HepG2 (cell line): ENCODE results near the gene MKNK1. TPM values are rescaled to one million over a fixed set of nuclear protein-coding genes. Genes with fewer than 3 reads are reported as not detected.

Experiments used
- ATAC-seq: fragments of 200-7000 bp; cut with Tn5 transposase; 3 replicates; pipeline ENCODE4 v1.9.1; 2020; ENCODE audit warnings: mild to moderate bottlenecking, moderate library complexity
- BruUV-seq: library from RNA; stranded (reverse); fragments of 400-500 nt; replicated peaks from 2 replicates; lab custom pipeline; 2021; lab: Mats Ljungman, UMichigan
- CTCF ChIA-PET: fragments of 300-600 bp; formaldehyde crosslinking; extraction: SDS; loops from one replicate; lab custom pipeline; 2021; ENCODE audit warnings: low total read pairs, inconsistent platforms, low intra/inter-chr PET ratio; lab: Yijun Ruan, JAX
- POLR2A ChIA-PET: fragments of 350-600 bp; sonication (Branson Sonifier 250); formaldehyde crosslinking; loops from one replicate; lab custom pipeline; 2020; ENCODE audit warnings: antibody characterized with exemption, inconsistent platforms; lab: Yijun Ruan, JAX
- DNase-seq: peaks from one replicate; pipeline ENCODE4 v3.0.0-alpha.2; 2015; ENCODE audit warnings: low spot score
- FAIRE-seq: peaks from 3 replicates; lab custom pipeline; 2011; peaks lifted over from hg19 to GRCh38; lab: Jason Lieb, UNC
- H2AFZ ChIP-seq: one replicate; pipeline ENCODE4 v1.6.1; 2011; ENCODE audit warnings: low read length, inconsistent platforms
- H3K27ac ChIP-seq: fragments of 300-600 bp; 3 replicates; pipeline ENCODE4 v1.8.0; 2011; ENCODE audit warnings: mixed run types, mild to moderate bottlenecking, mixed read lengths, low read length, inconsistent platforms; ENCODE audit not compliant: insufficient read depth; ENCODE audit errors: extremely low read length
- H3K27me3 ChIP-seq, 2 experiments: fragments of 200-600 bp in 1 of 2; 2 replicates in 1 of 2; 3 replicates in 1 of 2; pipeline versions ENCODE4 v1.6.0 to v1.8.0; 2011; ENCODE audit warnings: low read length in 2 of 2, mild to moderate bottlenecking in 2 of 2, moderate library complexity in 2 of 2, inconsistent platforms in 1 of 2; ENCODE audit not compliant: insufficient read depth in 2 of 2, control insufficient read depth in 1 of 2
- H3K36me3 ChIP-seq, 2 experiments: fragments of 200-600 bp in 1 of 2; replicated peaks in 1 of 2; 2 replicates in 1 of 2; 3 replicates in 1 of 2; pipeline versions ENCODE4 v1.5.1 to v1.8.0; 2011; ENCODE audit warnings: low read length in 2 of 2, inconsistent platforms in 1 of 2; ENCODE audit not compliant: insufficient read depth in 2 of 2, control insufficient read depth in 1 of 2
- H3K4me1 ChIP-seq: 2 replicates; pipeline ENCODE4 v1.5.1; 2012; ENCODE audit warnings: low read length, inconsistent platforms; ENCODE audit not compliant: insufficient read depth
- H3K4me2 ChIP-seq: 2 replicates; pipeline ENCODE4 v1.6.0; 2011; ENCODE audit warnings: low read depth, low read length, inconsistent platforms
- H3K4me3 ChIP-seq, 3 experiments: fragments of 200-600 bp in 1 of 3; sonication (generic), shearing (Covaris generic) in 1 of 3; replicated peaks in 1 of 3; 2 replicates each; pipeline ENCODE4 v1.5.1; 2011 to 2016; ENCODE audit warnings: low read length in 3 of 3, inconsistent platforms in 2 of 3, low read depth in 2 of 3, mild to moderate bottlenecking in 2 of 3, control low read depth in 1 of 3, mixed read lengths in 1 of 3; ENCODE audit not compliant: insufficient read depth in 1 of 3
- H3K79me2 ChIP-seq: one replicate; pipeline ENCODE4 v1.6.1; 2011; ENCODE audit warnings: low read length, inconsistent platforms; ENCODE audit not compliant: insufficient read depth
- H3K9ac ChIP-seq: 2 replicates; pipeline ENCODE4 v1.6.0; 2011; ENCODE audit warnings: mild to moderate bottlenecking, low read depth, low read length, inconsistent platforms; ENCODE audit not compliant: insufficient read depth
- H3K9me3 ChIP-seq: 2 replicates; pipeline ENCODE4 v1.5.1; 2012; ENCODE audit warnings: mild to moderate bottlenecking, low read length
- H4K20me1 ChIP-seq: 2 replicates; pipeline ENCODE4 v1.6.0; 2011; ENCODE audit warnings: inconsistent platforms, mild to moderate bottlenecking, low read length, moderate library complexity; ENCODE audit not compliant: insufficient read depth
- FOSL1 ChIP-seq: sonication (generic); formaldehyde crosslinking; IDR thresholded peaks from 2 replicates; pipeline ENCODE4 v1.9.0; 2021; ENCODE audit warnings: missing genetic modification reagents, borderline replicate concordance
- ZEB1 ChIP-seq: IDR thresholded peaks from 2 replicates; pipeline ENCODE4 v1.6.1; 2012; ENCODE audit warnings: mild to moderate bottlenecking, low read depth, inconsistent platforms; ENCODE audit not compliant: insufficient replicate concordance
- ZFYVE20 ChIP-seq: sonication (generic); formaldehyde crosslinking; IDR thresholded peaks from 2 replicates; pipeline ENCODE4 v1.8.0; 2023; ENCODE audit warnings: low read depth, mild to moderate bottlenecking, moderate library complexity, missing genetic modification reagents, borderline replicate concordance
- ZNF121 ChIP-seq: sonication (generic); formaldehyde crosslinking; IDR thresholded peaks from 2 replicates; pipeline ENCODE4 v1.5.0; 2020; ENCODE audit warnings: mild to moderate bottlenecking, missing genetic modification reagents
- ZNF83 ChIP-seq: sonication (generic); formaldehyde crosslinking; IDR thresholded peaks from 2 replicates; pipeline ENCODE4 v1.4.0; 2020; ENCODE audit warnings: missing genetic modification reagents, mild to moderate bottlenecking, borderline replicate concordance
- WGBS: methylation state at CpG from one replicate; pipeline ENCODE4 v1.1.6; 2017; ENCODE audit warnings: low lambda C conversion rate; 5-methylcytosine and 5-hydroxymethylcytosine counted together
- in situ Hi-C: cut with HindIII; loops from 2 replicates; pipeline ENCODE4 v1.10.0; 2017; ENCODE audit warnings: low pct_unique_long_range_greater_than_20kb; ENCODE audit not compliant: extremely low pct_ligation_motif_present
- intact Hi-C: fragments of 100-400 bp; cut with micrococcal nuclease; formaldehyde crosslinking; loops from one replicate; pipeline ENCODE4 v1.10.0; 2022; ENCODE audit not compliant: unreplicated experiment
- polyA plus RNA-seq, 8 experiments: library from polyadenylated mRNA; depleted of rRNA in 3 of 8; stranded (reverse) in 7 of 8; unstranded in 1 of 8; fragments of >200 nt; fragmentation: Illumina TruSeq in 4 of 8; extraction: Trizol in 4 of 8; gene quantifications; 2 replicates each; pipeline versions ENCODE4 v1.2.1 to v1.2.3, GENCODE V29; 2011 to 2016; ENCODE audit warnings: low read depth in 4 of 8, missing spikeins in 1 of 8, mixed read lengths in 1 of 8; ENCODE audit not compliant: insufficient read depth in 1 of 8
- total RNA-seq, 5 experiments: library from RNA; depleted of rRNA; stranded (reverse); fragments of >200 nt; fragmentation: Illumina TruSeq; extraction: Trizol; gene quantifications; 2 replicates each; pipeline ENCODE4 v1.2.3, GENCODE V29; 2016; ENCODE audit warnings: low read depth in 1 of 5
- TF ChIP-seq, protein P1 (sequence below): sonication (generic); formaldehyde crosslinking; IDR thresholded peaks from 2 replicates; pipeline ENCODE4 v1.5.1; 2020; ENCODE audit warnings: missing genetic modification reagents, mild to moderate bottlenecking, borderline replicate concordance

MKNK1 gene
- total and polyA plus RNA-seq, 2 of the 13 experiments (the other 11 are each of a cell fraction or from before 2014, with no cell fraction given): 18.5 to 24.1 TPM

DNA sequence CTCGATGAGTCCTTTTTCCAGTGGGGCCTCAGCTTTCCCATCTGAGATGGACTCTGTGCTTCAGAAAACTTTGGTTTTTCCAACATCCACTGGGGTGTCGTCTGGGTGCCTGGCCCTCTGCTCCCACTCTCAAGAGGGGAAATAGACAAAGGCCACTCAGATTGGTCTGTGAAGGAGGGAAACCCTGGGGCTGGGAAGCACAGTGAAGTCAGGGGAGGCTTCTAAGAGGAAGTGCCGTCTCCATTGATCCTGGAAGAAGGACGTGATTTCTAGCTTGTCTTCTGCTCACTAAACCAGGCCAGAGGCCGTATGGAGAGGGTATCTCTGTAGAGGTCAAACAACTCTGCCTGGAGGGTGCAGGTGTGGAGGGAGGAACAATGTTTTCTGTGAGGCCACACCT, 57.9 kb downstream of the MKNK1 start:
- POLR2A ChIA-PET: no interaction called here
- ATAC-seq: no peak
- 10% methylated on average over 5 of the region's 5 CpGs for WGBS
- TF ChIP-seq ZNF121 (CRISPR knock-in tag): no peak
- TF ChIP-seq ZNF83 (CRISPR knock-in tag): no peak
- TF ChIP-seq ZEB1: no peak
- no peak for TF ChIP-seq FOSL1
- TF ChIP-seq, all 625 proteins: peak for 0
- BruUV-seq: no TSS peak
- Histone ChIP-seq H3K36me3 (no peaks in the 10 kb centered on the region), H2AFZ (no peak overlapping the region), H3K9ac (no peak overlapping the region), H3K4me2 (no peak overlapping the region), H3K4me3 (no peak overlapping the region), H3K4me1 (no peaks in the 10 kb centered on the region; the same call in 1 of the 2 replicates), H4K20me1 (peaks cover 2% of the 10 kb centered on the region; the same call in 1 of the 2 replicates), H3K9me3 (no peaks in the 10 kb centered on the region), H3K27me3 (peaks cover 6 to 70% of the 10 kb centered on the region in 2 experiments), H3K27ac (no peak overlapping the region), H3K79me2 (no peaks in the 10 kb centered on the region)
- FAIRE-seq: no peak
- DNase-seq: no peak
- CTCF ChIA-PET: no interaction called here
- in situ Hi-C loops: no loop called here
- intact Hi-C loops: no loop called here

- H3K4me3 ChIP-seq: no peak overlapping the region
- H3K79me2 ChIP-seq: no peaks in the 10 kb centered on the region
- no peak overlapping the region for H3K9ac ChIP-seq
- no peak for TF ChIP-seq ZFYVE20
- TF ChIP-seq, protein P1, sequence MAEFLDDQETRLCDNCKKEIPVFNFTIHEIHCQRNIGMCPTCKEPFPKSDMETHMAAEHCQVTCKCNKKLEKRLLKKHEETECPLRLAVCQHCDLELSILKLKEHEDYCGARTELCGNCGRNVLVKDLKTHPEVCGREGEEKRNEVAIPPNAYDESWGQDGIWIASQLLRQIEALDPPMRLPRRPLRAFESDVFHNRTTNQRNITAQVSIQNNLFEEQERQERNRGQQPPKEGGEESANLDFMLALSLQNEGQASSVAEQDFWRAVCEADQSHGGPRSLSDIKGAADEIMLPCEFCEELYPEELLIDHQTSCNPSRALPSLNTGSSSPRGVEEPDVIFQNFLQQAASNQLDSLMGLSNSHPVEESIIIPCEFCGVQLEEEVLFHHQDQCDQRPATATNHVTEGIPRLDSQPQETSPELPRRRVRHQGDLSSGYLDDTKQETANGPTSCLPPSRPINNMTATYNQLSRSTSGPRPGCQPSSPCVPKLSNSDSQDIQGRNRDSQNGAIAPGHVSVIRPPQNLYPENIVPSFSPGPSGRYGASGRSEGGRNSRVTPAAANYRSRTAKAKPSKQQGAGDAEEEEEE (CRISPR knock-in tag): no peak
- whole genome bisulfite sequencing: 43% methylated on average over 3 of the region's 3 CpGs
- DNase-seq (no peak), ATAC-seq (no peak), FAIRE-seq (no peak)
- peaks cover 9 to 72% of the 10 kb centered on the region in 2 experiments for H3K27me3 ChIP-seq
- POLR2A ChIA-PET: no interaction called here
- no peaks in the 10 kb centered on the region for H3K9me3 ChIP-seq
- no peaks in the 10 kb centered on the region; the same call in 1 of the 2 replicates for H3K4me1 ChIP-seq
- in situ Hi-C loops (no loop called here), intact Hi-C loops (no loop called here)
- no peak overlapping the region for H3K4me2 ChIP-seq
- H3K27ac ChIP-seq: no peak overlapping the region
- H3K36me3 ChIP-seq: no peaks in the 10 kb centered on the region
- no TSS peak for BruUV-seq
- peaks cover 2% of the 10 kb centered on the region; the same call in 1 of the 2 replicates for H4K20me1 ChIP-seq
- CTCF ChIA-PET: no interaction called here
- H2AFZ ChIP-seq: no peak overlapping the region
These were observed 58.3 kb downstream of the MKNK1 start for GRCh38 chr1:46545784-46546183.
